GM12873 (cell line): ENCODE data around the gene OCA2.

Experiments
- TF ChIP-seq, protein P1 (sequence below): IDR thresholded peaks from 2 replicates; pipeline ENCODE4 v1.5.1; 2012; ENCODE audit warnings: low read depth, mild to moderate bottlenecking, moderate library complexity, low read length, control low read depth; ENCODE audit not compliant: insufficient read depth; ENCODE audit errors: missing control alignments

The OCA2 gene

DNA sequence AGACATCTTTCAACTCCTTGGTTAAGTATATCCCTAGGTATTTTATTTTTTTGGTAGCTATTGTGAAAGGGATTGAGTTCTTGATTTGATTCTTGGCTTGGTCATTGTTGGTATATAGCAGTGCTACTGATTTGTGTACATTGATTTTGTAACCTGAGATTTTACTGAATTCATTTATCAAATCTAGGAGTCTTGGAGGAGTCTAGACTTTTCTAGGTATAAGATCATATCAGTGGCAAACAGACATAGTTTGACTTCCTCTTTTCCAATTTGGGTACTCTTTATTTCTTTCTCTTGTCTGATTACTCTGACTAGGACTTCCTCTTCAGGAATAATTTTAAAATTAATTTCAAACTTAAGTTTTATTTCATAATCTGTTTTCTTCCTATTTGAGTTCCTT lies 125.2 kb downstream of the OCA2 start:
- TF ChIP-seq, protein P1, sequence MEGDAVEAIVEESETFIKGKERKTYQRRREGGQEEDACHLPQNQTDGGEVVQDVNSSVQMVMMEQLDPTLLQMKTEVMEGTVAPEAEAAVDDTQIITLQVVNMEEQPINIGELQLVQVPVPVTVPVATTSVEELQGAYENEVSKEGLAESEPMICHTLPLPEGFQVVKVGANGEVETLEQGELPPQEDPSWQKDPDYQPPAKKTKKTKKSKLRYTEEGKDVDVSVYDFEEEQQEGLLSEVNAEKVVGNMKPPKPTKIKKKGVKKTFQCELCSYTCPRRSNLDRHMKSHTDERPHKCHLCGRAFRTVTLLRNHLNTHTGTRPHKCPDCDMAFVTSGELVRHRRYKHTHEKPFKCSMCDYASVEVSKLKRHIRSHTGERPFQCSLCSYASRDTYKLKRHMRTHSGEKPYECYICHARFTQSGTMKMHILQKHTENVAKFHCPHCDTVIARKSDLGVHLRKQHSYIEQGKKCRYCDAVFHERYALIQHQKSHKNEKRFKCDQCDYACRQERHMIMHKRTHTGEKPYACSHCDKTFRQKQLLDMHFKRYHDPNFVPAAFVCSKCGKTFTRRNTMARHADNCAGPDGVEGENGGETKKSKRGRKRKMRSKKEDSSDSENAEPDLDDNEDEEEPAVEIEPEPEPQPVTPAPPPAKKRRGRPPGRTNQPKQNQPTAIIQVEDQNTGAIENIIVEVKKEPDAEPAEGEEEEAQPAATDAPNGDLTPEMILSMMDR = no peak

DNA sequence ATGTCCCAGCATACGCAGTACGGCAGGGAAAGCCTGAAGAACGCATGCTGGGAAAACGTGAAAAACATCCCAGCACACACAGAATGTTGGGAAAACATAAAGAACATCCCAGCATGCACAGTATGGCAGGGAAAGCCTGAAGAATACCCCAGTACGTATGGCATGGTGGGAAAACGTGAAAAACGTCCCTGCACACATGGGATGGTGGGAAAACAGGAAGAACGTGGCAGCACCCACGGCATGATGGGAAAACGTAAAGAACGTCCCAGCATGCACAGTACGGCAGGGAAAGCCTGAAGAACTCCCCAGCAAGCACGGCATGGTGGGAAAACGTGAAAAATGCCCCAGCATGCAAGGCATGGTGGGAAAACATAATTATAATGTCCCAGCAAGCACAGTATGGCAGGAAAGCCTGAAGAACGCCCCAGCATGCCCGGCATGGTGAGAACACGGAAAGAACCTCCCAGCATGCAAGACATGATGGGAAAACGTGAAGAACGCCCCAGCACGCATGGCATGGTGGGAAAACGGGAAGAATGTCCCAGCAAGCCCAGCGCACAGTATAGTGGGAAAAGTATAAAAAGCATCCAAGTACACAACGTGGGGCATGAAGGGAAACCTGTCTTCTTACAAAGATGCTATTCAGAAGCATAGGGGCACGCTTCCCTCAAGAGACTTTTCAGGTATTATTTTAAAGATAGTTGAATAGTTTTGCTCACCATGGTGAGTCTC lies 128.3 kb downstream of the OCA2 start:
- TF ChIP-seq, protein P1 = no peak

GRCh38 chr15:27967541-27967940 lies 131.6 kb downstream of the OCA2 start:
- TF ChIP-seq, protein P1 = no peak

- TF ChIP-seq, protein P1 = no peak
These were observed 133.6 kb downstream of the OCA2 start for GRCh38 chr15:27965546-27965945.

DNA sequence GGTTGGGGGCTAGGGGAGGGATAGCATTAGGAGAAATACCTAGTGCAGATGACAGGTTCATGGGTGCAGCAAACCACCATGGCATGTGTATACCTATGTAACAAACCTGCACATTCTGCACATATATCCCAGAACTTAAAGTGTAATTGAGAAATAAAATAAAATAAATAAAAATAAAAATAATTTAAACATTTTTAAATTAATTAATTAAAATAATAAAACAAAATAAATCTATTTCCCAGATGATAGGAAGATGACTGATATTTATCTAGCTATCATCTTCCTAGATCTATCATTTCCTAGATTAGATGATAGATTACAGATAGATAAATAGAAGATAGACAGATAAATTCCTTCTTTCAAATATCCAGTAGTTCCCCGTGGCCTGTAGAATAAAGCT lies 137.3 kb downstream of the OCA2 start:
- TF ChIP-seq, protein P1 = no peak

GRCh38 chr15:27958911-27959578 lies 140.1 kb downstream of the OCA2 start:
- TF ChIP-seq, protein P1 = no peak

DNA sequence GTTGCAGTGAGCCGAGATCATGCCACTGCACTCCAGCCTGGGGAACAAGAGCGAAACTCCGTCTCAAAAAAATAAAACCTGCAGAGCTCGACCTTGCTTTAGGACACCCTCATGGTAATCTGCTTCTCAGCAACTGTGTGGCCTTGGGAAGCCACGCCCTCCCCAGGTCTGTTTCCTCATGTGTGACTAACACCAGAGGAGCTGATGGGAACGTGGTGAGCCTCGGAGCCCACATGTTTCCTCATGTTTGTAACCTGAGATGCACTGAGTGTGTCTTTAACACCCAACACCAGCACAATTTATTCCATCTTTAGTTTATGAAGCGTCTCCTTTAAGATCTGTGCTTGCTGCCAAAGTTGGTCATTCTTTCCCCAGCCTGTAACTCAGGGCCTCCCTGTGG lies 142.8 kb downstream of the OCA2 start:
- TF ChIP-seq, protein P1 = no peak
